ENCODE data around the gene TAX1BP3.
A peak's percentile ranks its signal among the peaks of the same experiment; 100 is the strongest.

The TAX1BP3 gene

GRCh38 chr17:3688852-3689261, 20.5 kb upstream of the TAX1BP3 start:
- no peak for DNase-seq (ENCODE audit: low read depth in 2 of 2, low spot score in 1 of 2)

- DNase-seq (ENCODE audit: low read depth in 2 of 2, low spot score in 1 of 2), result no peak
Observed at GRCh38 chr17:3688027-3688553, 19.7 kb upstream of the TAX1BP3 start.

GRCh38 chr17:3685174-3685573, 16.8 kb upstream of the TAX1BP3 start:
- DNase-seq (ENCODE audit: low read depth in 2 of 2, low spot score in 1 of 2), result no peak

GRCh38 chr17:3683054-3683511, 14.7 kb upstream of the TAX1BP3 start:
- peak in 1 of 2 donors; percentile 44 for DNase-seq (ENCODE audit: low read depth in 2 of 2, low spot score in 1 of 2)

DNA sequence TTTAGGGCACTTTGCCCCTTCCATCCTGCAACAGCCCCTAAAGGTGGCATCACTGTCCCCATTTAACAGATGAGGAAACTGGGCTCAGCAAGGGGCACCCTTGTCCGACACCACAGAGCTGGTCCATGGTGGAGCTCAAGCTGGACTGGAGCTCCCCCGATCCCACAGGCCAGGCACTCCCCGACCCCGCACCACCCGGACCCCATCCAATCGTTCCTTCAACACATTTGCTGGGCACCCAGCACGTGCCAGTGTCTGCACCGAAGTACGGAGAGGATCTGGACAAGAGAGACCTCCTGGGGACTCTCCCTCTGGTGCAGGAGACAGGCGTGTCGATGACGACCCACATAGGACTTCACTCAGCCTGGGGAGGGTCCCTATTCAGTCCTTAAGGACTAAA, 13.7 kb upstream of the TAX1BP3 start:
- DNase-seq (ENCODE audit: low read depth in 2 of 2, low spot score in 1 of 2), result no peak

DNA sequence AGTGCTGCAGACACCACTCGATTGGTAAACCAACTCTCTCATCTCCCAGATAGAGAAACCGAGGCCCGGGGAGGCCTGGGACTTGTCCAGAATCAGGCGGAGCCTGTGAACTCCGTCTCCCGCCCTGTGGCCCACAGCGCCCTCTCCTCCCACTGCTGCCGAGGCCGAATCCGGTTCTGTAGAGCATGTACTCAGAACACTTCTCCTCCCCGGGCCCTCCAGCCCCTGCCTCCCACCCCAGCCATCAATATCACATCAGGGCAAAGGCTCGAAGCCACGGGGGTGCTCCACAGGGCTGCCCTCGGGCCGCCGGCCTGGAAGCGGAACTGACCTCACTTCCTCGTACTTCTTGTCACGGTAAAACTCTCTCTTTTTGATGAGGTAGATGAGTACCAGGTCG, 13.2 kb upstream of the TAX1BP3 start:
- DNase-seq (ENCODE audit: low read depth in 2 of 2, low spot score in 1 of 2), result no peak

- DNase-seq (ENCODE audit: low read depth in 2 of 2, low spot score in 1 of 2), result no peak
Observed at GRCh38 chr17:3681057-3681456, 12.7 kb upstream of the TAX1BP3 start.

GRCh38 chr17:3679531-3680126, 11.3 kb upstream of the TAX1BP3 start:
- DNase-seq (ENCODE audit: low read depth in 2 of 2, low spot score in 1 of 2), result no peak

- DNase-seq (ENCODE audit: low read depth in 2 of 2, low spot score in 1 of 2), result no peak
Observed at GRCh38 chr17:3678821-3679530, 10.6 kb upstream of the TAX1BP3 start.

DNA sequence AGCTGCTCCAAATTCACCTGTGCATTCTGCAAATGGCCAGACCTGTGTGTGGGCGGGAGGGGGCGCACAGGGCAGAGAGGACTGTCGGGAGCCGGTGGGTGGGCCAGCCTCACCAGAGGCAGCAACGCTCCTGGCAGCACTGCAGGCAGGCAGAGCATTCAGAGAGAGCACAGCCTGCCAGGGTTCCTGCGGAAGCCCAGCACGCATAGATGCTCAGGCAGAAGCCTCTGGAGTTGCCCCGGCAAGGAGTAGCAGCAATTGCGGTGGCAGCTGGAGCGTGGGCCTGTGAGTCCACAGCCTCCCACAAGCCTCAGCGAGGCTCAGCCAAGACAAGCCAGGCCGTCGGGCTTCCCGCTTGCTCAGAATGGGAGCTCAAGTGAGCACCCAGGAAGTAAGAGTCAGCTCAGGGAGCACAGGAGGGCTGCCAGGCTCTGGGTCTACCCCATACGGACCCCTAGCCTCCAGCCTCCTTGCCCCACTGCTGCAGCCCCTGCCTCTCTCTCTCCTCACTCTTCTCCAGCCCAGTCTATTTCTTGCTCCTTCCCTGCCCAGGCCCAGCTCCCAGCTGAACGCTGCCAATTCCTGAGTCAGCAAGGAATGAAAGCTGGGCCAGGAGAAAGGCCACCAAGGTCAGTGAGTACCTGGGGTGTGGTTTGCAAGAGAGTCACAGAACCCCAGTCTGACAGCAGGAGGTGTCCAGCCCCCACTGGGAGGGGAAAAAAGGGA, 9.9 kb upstream of the TAX1BP3 start:
- no peak for DNase-seq (ENCODE audit: low read depth in 2 of 2, low spot score in 1 of 2)

GRCh38 chr17:3675886-3676285, 7.5 kb upstream of the TAX1BP3 start:
- no peak for DNase-seq (ENCODE audit: low read depth in 2 of 2, low spot score in 1 of 2)

GRCh38 chr17:3672571-3672970, 4.2 kb upstream of the TAX1BP3 start:
- no peak for DNase-seq (ENCODE audit: low read depth in 2 of 2, low spot score in 1 of 2)

DNA sequence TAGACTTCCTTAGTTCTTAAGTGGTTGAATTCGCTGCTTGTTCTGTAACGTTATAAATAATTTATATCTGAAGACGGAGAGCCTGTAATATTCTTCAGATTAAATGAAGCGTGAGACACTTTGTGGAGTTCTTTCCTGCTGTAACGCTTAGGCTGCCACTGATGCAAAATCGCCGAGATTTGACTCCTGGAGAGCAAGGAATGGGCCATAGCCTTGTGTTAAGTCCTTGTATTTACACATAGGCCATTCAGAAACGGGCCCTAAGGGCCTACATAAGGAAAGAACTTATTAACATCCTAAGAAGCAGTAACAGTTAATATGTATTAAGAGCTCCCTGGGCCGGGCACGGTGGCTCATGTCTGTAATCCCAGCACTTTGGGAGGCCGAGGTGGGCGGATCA, 1.2 kb upstream of the TAX1BP3 start:
- no peak for DNase-seq (ENCODE audit: low read depth in 2 of 2, low spot score in 1 of 2)

- no peak for DNase-seq (ENCODE audit: low read depth in 2 of 2, low spot score in 1 of 2)
Observed at GRCh38 chr17:3669085-3669347, 638 bp upstream of the TAX1BP3 start.

GRCh38 chr17:3667366-3668278, 756 bp downstream of the TAX1BP3 start:
- DNase-seq (ENCODE audit: low read depth in 2 of 2, low spot score in 1 of 2), result no peak

GRCh38 chr17:3666516-3666915, 1.9 kb downstream of the TAX1BP3 start:
- no peak for DNase-seq (ENCODE audit: low read depth in 2 of 2, low spot score in 1 of 2)

DNA sequence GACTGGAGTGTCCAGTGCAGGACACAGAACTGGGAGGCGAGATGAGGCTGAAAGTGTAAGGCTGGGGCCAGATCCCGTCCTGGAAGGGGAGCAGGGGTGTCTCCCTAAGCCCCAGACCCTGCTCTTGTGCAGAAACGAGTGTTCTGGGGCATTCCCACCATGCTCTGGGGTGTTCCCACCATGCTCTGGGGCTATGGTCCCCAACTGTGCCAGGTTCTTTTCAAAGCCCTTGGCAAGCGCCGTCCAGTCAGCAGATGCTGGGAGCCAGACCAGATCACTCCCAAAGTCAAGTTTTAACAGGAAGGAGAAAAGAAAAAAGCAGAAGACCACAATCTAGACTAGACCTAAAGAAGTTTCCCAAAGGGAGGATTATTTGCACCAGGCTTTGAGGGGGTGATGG, 2.5 kb downstream of the TAX1BP3 start:
- no peak for DNase-seq (ENCODE audit: low read depth in 2 of 2, low spot score in 1 of 2)

DNA sequence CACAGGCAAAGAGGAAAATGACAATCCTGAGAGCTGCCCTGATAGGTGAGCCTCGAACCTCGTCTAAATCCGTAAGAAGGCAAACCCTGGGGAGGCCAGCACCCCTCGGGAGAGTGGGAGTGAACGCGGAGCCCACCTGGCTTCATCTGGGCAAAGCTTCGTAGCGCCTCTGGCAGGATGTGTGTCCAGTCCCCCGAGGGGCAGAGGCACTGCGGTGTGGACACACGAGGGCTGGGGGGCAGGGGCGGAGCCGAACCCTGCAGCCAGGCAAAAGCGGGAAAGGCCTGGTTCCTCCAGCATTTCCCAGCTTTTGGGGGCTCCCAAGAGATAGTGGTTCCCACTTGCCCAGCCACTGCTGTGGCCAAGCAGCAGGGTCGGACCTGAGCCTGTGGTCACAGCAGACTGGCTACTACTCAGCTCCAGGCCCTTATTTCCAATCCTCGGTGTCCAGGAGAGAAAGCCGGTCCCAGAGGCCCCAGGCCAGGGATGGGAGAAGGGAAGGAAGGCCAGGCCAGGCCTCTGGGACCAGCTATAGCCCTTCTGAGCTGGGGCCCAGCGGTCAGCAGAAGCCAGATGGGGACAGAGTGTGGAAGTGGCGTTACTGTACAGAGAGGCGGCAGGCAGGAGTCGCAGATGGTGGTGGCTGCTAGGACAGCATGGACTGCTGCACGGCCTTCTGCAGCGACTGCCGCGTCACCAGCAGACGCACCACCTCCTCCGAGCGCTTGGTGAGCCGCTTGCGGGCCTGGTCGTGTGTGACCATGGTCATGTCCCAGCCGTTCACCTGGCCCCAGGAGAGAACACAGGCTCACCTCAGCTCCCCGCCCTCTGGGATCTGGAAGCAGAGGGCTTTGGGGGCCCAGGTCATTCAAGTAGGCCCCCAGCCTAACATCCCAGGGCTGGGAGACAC, 5.0 kb downstream of the TAX1BP3 start:
- DNase-seq (ENCODE audit: low read depth in 2 of 2, low spot score in 1 of 2), result no peak

DNA sequence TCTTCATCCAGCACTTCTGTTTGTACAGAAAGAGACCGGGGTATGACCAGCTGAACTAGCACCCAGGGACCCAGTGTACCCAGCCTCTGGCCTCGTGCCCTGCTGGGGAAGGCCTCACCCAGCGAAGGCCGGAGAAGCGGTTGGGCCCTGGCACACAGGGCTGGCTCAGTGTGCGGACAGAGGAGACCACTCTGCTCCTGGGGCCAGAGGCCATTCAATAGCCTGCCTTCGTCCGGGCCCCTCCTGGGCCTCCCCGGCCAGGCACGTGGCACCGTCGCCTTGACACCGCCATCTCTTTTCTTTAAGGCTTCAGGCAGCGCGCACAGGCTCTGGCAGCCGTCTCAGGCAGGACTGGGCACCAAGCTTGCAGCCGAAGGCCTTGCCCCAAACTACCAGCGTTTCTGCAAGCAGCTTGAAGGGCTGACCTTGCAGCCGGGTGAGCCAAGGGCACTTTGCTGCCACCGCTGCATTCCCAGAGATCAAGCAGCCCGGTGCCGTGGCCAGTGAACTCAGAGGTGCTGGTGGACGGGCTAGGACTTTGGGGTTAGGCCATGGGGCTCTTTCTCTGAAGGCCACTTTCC, 8.0 kb downstream of the TAX1BP3 start:
- no peak for DNase-seq (ENCODE audit: low read depth in 2 of 2, low spot score in 1 of 2)

- DNase-seq (ENCODE audit: low read depth in 2 of 2, low spot score in 1 of 2), result no peak
Observed at GRCh38 chr17:3659541-3660111, 8.8 kb downstream of the TAX1BP3 start.

Data from stimulated activated CD8-positive, alpha-beta memory T cell treated with anti-CD3 and anti-CD28 coated beads, Interleukin-4, amount 100 ng/mL, for 4 hours (primary cell).